ENCODE results near the gene CEACAM19. TPM values are rescaled to one million over a fixed set of nuclear protein-coding genes. Genes with fewer than 3 reads are reported as not detected.

Gene CEACAM19
- total and polyA plus RNA-seq, 5 donors, result 1.8 to 6.1 (median 2.5) TPM

- H3K4me3 ChIP-seq (ENCODE audit: low read length), result no peak overlapping the region
- no peaks in the 10 kb centered on the region for H3K4me1 ChIP-seq (ENCODE audit: control insufficient read depth, insufficient read depth, low read length)
- intact Hi-C loops (cut with DNase I), result no loop called here
- WGBS, result 76% methylated on average over 3 of the region's 3 CpGs
- peak; percentile 40 to 57 for ATAC-seq
- no peaks in the 10 kb centered on the region for H3K9me3 ChIP-seq (ENCODE audit: control insufficient read depth, low read length)
- H3K27me3 ChIP-seq (ENCODE audit: control insufficient read depth, insufficient read depth), result no peaks in the 10 kb centered on the region
- no peak for DNase-seq
- H3K27ac ChIP-seq (ENCODE audit: low read length), result no peak overlapping the region
These were observed 35.5 kb upstream of the CEACAM19 start for GRCh38 chr19:44635581-44636438.

DNA sequence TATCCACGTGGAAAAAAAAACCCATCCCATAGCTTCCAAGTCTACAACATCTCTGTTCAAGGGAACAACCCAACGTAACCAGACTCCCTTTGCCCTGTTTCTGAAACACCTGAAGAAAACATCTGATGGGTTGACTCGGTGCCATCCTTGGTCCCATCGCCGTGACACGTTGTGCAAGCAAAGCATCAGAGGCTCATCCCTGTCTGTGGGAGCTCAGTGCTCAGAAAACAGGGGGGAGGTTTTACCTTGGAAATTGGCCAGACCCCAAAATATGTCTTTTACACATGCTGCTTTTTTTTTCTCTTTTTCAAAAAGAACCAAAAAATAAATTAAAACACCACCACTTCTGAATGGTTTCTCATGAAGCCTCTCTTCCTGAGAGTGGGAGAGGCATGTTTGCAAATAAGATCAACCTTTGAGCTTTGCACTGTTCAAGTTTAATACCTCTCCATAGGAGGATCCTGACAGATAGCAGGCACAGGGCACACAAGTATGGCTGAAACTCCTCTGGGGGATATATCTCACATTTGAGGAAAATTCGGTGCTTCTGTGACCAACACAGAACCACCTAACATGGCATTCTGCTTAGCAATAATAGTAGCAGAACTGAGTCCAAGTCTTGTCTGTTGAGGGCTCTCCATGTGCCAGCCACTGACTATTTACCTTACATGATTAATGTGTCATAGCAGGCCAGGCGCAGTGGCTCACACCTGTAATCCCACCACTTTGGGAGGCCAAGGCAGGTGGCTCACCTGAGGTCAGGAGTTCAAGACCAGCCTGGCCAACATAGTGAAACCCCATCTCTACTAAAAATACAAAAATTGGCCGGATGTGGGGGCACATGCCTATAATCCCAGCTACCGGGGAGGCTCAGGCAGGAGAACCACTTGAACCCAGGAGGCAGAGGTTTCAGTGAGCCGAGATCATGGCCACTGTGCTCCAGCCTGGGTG lies 34.6 kb upstream of the CEACAM19 start:
- H3K4me1 ChIP-seq (ENCODE audit: control insufficient read depth, insufficient read depth, low read length), result no peaks in the 10 kb centered on the region
- no peak for ATAC-seq
- no peaks in the 10 kb centered on the region for H3K27me3 ChIP-seq (ENCODE audit: control insufficient read depth, insufficient read depth)
- no peaks in the 10 kb centered on the region for H3K9me3 ChIP-seq (ENCODE audit: control insufficient read depth, low read length)
- H3K27ac ChIP-seq (ENCODE audit: low read length), result no peak overlapping the region
- WGBS, result 77% methylated on average over 11 of the region's 11 CpGs
- no peak overlapping the region for H3K4me3 ChIP-seq (ENCODE audit: low read length)
- intact Hi-C loops (cut with DNase I), result no loop called here
- no peak for DNase-seq

GRCh38 chr19:44637390-44637764 lies 33.9 kb upstream of the CEACAM19 start:
- H3K27me3 ChIP-seq (ENCODE audit: control insufficient read depth, insufficient read depth), result no peaks in the 10 kb centered on the region
- intact Hi-C loops (cut with DNase I), result no loop called here
- ATAC-seq, result no peak
- WGBS, result 94% methylated on average over 5 of the region's 5 CpGs
- no peak overlapping the region for H3K27ac ChIP-seq (ENCODE audit: low read length)
- no peak overlapping the region for H3K4me3 ChIP-seq (ENCODE audit: low read length)
- no peaks in the 10 kb centered on the region for H3K9me3 ChIP-seq (ENCODE audit: control insufficient read depth, low read length)
- no peak for DNase-seq
- no peaks in the 10 kb centered on the region for H3K4me1 ChIP-seq (ENCODE audit: control insufficient read depth, insufficient read depth, low read length)

DNA sequence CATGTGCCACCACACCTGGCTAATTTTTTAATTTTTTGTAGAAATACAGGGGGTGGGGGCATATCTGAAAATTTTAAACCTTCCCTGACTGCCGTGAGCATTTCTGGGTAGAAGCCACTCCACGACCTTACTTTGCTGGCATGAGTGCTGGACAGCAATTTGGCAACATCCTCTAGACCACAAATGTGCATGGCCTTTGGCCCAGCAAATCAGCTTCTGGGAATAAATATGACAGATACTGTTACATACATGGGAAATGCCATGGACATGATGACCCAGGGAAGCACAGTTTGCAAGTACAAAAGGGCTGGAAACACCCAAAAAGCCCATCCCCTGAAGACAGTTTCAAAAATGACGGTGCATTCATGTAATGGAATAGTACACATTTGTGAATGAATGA lies 30.8 kb upstream of the CEACAM19 start:
- H3K9me3 ChIP-seq (ENCODE audit: control insufficient read depth, low read length), result no peaks in the 10 kb centered on the region
- H3K4me1 ChIP-seq (ENCODE audit: control insufficient read depth, insufficient read depth, low read length), result no peaks in the 10 kb centered on the region
- H3K27me3 ChIP-seq (ENCODE audit: control insufficient read depth, insufficient read depth), result no peaks in the 10 kb centered on the region
- intact Hi-C loops (cut with DNase I), result no loop called here
- no peak for ATAC-seq
- no peak overlapping the region for H3K4me3 ChIP-seq (ENCODE audit: low read length)
- H3K27ac ChIP-seq (ENCODE audit: low read length), result no peak overlapping the region
- 74% methylated on average over 3 of the region's 3 CpGs for WGBS
- DNase-seq, result no peak

- DNase-seq (no peak), ATAC-seq (no peak)
- Histone ChIP-seq H3K4me1 (ENCODE audit: control insufficient read depth, insufficient read depth, low read length) (peaks cover 2% of the 10 kb centered on the region), H3K27me3 (ENCODE audit: control insufficient read depth, insufficient read depth) (no peaks in the 10 kb centered on the region), H3K27ac (ENCODE audit: low read length) (no peak overlapping the region), H3K4me3 (ENCODE audit: low read length) (no peak overlapping the region), H3K9me3 (ENCODE audit: control insufficient read depth, low read length) (no peaks in the 10 kb centered on the region)
- intact Hi-C loops (cut with DNase I), result no loop called here
- 87% methylated on average over 9 of the region's 9 CpGs for WGBS
These were observed 29.6 kb upstream of the CEACAM19 start for GRCh38 chr19:44641501-44642265.

DNA sequence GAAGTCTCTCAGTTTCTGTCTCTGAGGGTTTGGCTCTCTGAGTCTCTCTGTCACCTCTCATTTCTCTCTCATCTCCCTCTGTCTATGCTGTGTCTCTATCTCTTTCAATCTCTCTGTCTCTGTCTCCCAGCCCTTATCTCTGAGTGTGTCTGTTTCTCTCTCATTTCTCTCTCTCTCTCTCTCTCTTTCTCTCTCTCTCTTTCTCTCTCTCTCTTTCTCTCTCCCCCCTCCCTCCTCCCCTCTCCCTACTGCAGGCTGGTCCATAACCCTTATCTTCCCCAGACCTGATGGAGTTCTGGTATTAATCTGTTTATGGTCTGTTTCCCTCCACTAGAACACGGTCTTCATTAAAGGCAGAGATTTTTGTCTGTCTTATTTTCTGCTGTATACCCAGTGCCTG lies 28.9 kb upstream of the CEACAM19 start:
- ATAC-seq (no peak), DNase-seq (no peak)
- Histone ChIP-seq H3K4me3 (ENCODE audit: low read length) (no peak overlapping the region), H3K27me3 (ENCODE audit: control insufficient read depth, insufficient read depth) (no peaks in the 10 kb centered on the region), H3K4me1 (ENCODE audit: control insufficient read depth, insufficient read depth, low read length) (peaks cover 7% of the 10 kb centered on the region), H3K27ac (ENCODE audit: low read length) (no peak overlapping the region), H3K9me3 (ENCODE audit: control insufficient read depth, low read length) (no peaks in the 10 kb centered on the region)
- WGBS, result 59% methylated on average over 1 of the region's 1 CpG
- intact Hi-C loops (cut with DNase I), result no loop called here

- ATAC-seq (peak; percentile 95 to 96), DNase-seq (peak; percentile 85 to 92 (median 91))
- H3K9me3 ChIP-seq (ENCODE audit: control insufficient read depth, low read length), result no peaks in the 10 kb centered on the region
- intact Hi-C loops (cut with DNase I), result no loop called here
- H3K27me3 ChIP-seq (ENCODE audit: control insufficient read depth, insufficient read depth), result no peaks in the 10 kb centered on the region
- under 1% methylated on average over 70 of the region's 70 CpGs for whole genome bisulfite sequencing
- H3K27ac ChIP-seq (ENCODE audit: low read length), result peak within 1 kb of the TSS; percentile 61
- peaks cover 15% of the 10 kb centered on the region for H3K4me1 ChIP-seq (ENCODE audit: control insufficient read depth, insufficient read depth, low read length)
- H3K4me3 ChIP-seq (ENCODE audit: low read length), result peak within 1 kb of the TSS; percentile 83
These were observed 27.5 kb upstream of the CEACAM19 start, which contains the start of gene PVR for GRCh38 chr19:44643605-44644401. PVR (plus strand) TSS chr19:44643910; CDS start chr19:44644097, 187 bp downstream.

- H3K27ac ChIP-seq (ENCODE audit: low read length), result peak overlapping the region; percentile 61
- intact Hi-C loops (cut with DNase I), result no loop called here
- H3K4me3 ChIP-seq (ENCODE audit: low read length), result peak overlapping the region; percentile 83
- DNase-seq, result no peak
- peak; percentile 14 to 52 for ATAC-seq
- peaks cover 18% of the 10 kb centered on the region for H3K4me1 ChIP-seq (ENCODE audit: control insufficient read depth, insufficient read depth, low read length)
- no peaks in the 10 kb centered on the region for H3K9me3 ChIP-seq (ENCODE audit: control insufficient read depth, low read length)
- 10% methylated on average over 13 of the region's 13 CpGs for WGBS
- H3K27me3 ChIP-seq (ENCODE audit: control insufficient read depth, insufficient read depth), result no peaks in the 10 kb centered on the region
These were observed 26.8 kb upstream of the CEACAM19 start for GRCh38 chr19:44644402-44645016.

GRCh38 chr19:44645407-44646048 lies 25.8 kb upstream of the CEACAM19 start:
- no peak for DNase-seq
- intact Hi-C loops (cut with DNase I), result no loop called here
- Histone ChIP-seq H3K27me3 (ENCODE audit: control insufficient read depth, insufficient read depth) (no peaks in the 10 kb centered on the region), H3K27ac (ENCODE audit: low read length) (no peak overlapping the region), H3K4me3 (ENCODE audit: low read length) (no peak overlapping the region), H3K9me3 (ENCODE audit: control insufficient read depth, low read length) (no peaks in the 10 kb centered on the region), H3K4me1 (ENCODE audit: control insufficient read depth, insufficient read depth, low read length) (peaks cover 18% of the 10 kb centered on the region)
- 79% methylated on average over 8 of the region's 8 CpGs for WGBS
- no peak for ATAC-seq
